ENCODE results near the gene CYP3A7.

CYP3A7 gene

GRCh38 chr7:99672573-99672972 is 62.4 kb downstream of the CYP3A7 start:
- no peak overlapping the region for H2AFZ ChIP-seq (ENCODE audit: low read length)
- H3K9ac ChIP-seq (ENCODE audit: low read depth, low read length, poor library complexity, severe bottlenecking): no peak overlapping the region
- H3K27me3 ChIP-seq (ENCODE audit: insufficient read depth, low read length, poor library complexity, severe bottlenecking): no peaks in the 10 kb centered on the region
- no peaks in the 10 kb centered on the region; the same call in 1 of the 2 replicates for H3K36me3 ChIP-seq (ENCODE audit: insufficient read depth, low read length)
- peaks cover 5% of the 10 kb centered on the region; the same call in 1 of the 2 replicates for H3F3A ChIP-seq (ENCODE audit: low read depth)
- H3K4me1 ChIP-seq (ENCODE audit: insufficient read depth, low read length, poor library complexity, severe bottlenecking): no peaks in the 10 kb centered on the region
- no peak for TF ChIP-seq CTCF (conservative IDR thresholded peaks at IDR 0.05; ENCODE audit: low read length)
- no peak for TF ChIP-seq EZH2phosphoT487 (IDR thresholded peaks at IDR 0.05; ENCODE audit: borderline replicate concordance)
- H3K4me3 ChIP-seq (ENCODE audit: low read length, poor library complexity, severe bottlenecking): no peak overlapping the region
- H3K9me2 ChIP-seq (replicated peaks; ENCODE audit: low read depth, low read length): no peaks in the 10 kb centered on the region
- no peaks in the 10 kb centered on the region for H3K9me3 ChIP-seq (ENCODE audit: insufficient read depth, low read depth, low read length)
- no peaks in the 10 kb centered on the region for H4K20me1 ChIP-seq (ENCODE audit: insufficient read depth, low read length, poor library complexity, severe bottlenecking)
- no peak overlapping the region for H3K4me2 ChIP-seq (ENCODE audit: low read depth, low read length, poor library complexity, severe bottlenecking)
- no peaks in the 10 kb centered on the region for H3K79me2 ChIP-seq (ENCODE audit: insufficient read depth, low read length)

- Histone ChIP-seq H3K36me3 (ENCODE audit: insufficient read depth, low read length) (no peaks in the 10 kb centered on the region; the same call in 1 of the 2 replicates), H4K20me1 (ENCODE audit: insufficient read depth, low read length, poor library complexity, severe bottlenecking) (no peaks in the 10 kb centered on the region), H3K27me3 (ENCODE audit: insufficient read depth, low read length, poor library complexity, severe bottlenecking) (no peaks in the 10 kb centered on the region), H3K9ac (ENCODE audit: low read depth, low read length, poor library complexity, severe bottlenecking) (no peak overlapping the region), H3K79me2 (ENCODE audit: insufficient read depth, low read length) (no peaks in the 10 kb centered on the region), H3K4me3 (ENCODE audit: low read length, poor library complexity, severe bottlenecking) (no peak overlapping the region), H3K9me2 (replicated peaks; ENCODE audit: low read depth, low read length) (no peaks in the 10 kb centered on the region), H3K4me1 (ENCODE audit: insufficient read depth, low read length, poor library complexity, severe bottlenecking) (no peaks in the 10 kb centered on the region), H2AFZ (ENCODE audit: low read length) (no peak overlapping the region), H3K9me3 (ENCODE audit: insufficient read depth, low read depth, low read length) (no peaks in the 10 kb centered on the region), H3K4me2 (ENCODE audit: low read depth, low read length, poor library complexity, severe bottlenecking) (no peak overlapping the region), H3F3A (ENCODE audit: low read depth) (peaks cover under 1% of the 10 kb centered on the region; the same call in 1 of the 2 replicates)
- TF ChIP-seq CTCF (conservative IDR thresholded peaks at IDR 0.05; ENCODE audit: low read length) (no peak), EZH2phosphoT487 (IDR thresholded peaks at IDR 0.05; ENCODE audit: borderline replicate concordance) (no peak)
Observed at GRCh38 chr7:99669782-99670181, 65.2 kb downstream of the CYP3A7 start.

GRCh38 chr7:99668541-99668940 is 66.5 kb downstream of the CYP3A7 start:
- H3K9me2 ChIP-seq (replicated peaks; ENCODE audit: low read depth, low read length): no peaks in the 10 kb centered on the region
- H3K27me3 ChIP-seq (ENCODE audit: insufficient read depth, low read length, poor library complexity, severe bottlenecking): no peaks in the 10 kb centered on the region
- no peaks in the 10 kb centered on the region for H3K4me1 ChIP-seq (ENCODE audit: insufficient read depth, low read length, poor library complexity, severe bottlenecking)
- no peak overlapping the region for H3K4me2 ChIP-seq (ENCODE audit: low read depth, low read length, poor library complexity, severe bottlenecking)
- no peak overlapping the region for H2AFZ ChIP-seq (ENCODE audit: low read length)
- H3K36me3 ChIP-seq (ENCODE audit: insufficient read depth, low read length): peaks cover 4% of the 10 kb centered on the region; the same call in 1 of the 2 replicates
- H3K79me2 ChIP-seq (ENCODE audit: insufficient read depth, low read length): no peaks in the 10 kb centered on the region
- no peaks in the 10 kb centered on the region for H4K20me1 ChIP-seq (ENCODE audit: insufficient read depth, low read length, poor library complexity, severe bottlenecking)
- TF ChIP-seq CTCF (conservative IDR thresholded peaks at IDR 0.05; ENCODE audit: low read length) (no peak), EZH2phosphoT487 (IDR thresholded peaks at IDR 0.05; ENCODE audit: borderline replicate concordance) (no peak)
- H3K4me3 ChIP-seq (ENCODE audit: low read length, poor library complexity, severe bottlenecking): no peak overlapping the region
- no peak overlapping the region for H3K9ac ChIP-seq (ENCODE audit: low read depth, low read length, poor library complexity, severe bottlenecking)
- no peaks in the 10 kb centered on the region for H3K9me3 ChIP-seq (ENCODE audit: insufficient read depth, low read depth, low read length)
- H3F3A ChIP-seq (ENCODE audit: low read depth): no peaks in the 10 kb centered on the region
